Activated naive CD8-positive, alpha-beta T cell (primary cell): ENCODE results near the gene EID2.
A peak's percentile ranks its signal among the peaks of the same experiment; 100 is the strongest.

ENCODE experiments used
- H3K27ac Mint-ChIP-seq: one replicate; pipeline ENCODE4 v1.8.0; 2021; ENCODE audit warnings: mixed read lengths
- H3K27me3 Mint-ChIP-seq: one replicate; pipeline ENCODE4 v1.8.0; 2021; ENCODE audit warnings: mixed read lengths
- H3K36me3 Mint-ChIP-seq: one replicate; pipeline ENCODE4 v1.8.0; 2021; ENCODE audit warnings: mixed read lengths
- H3K4me1 Mint-ChIP-seq: one replicate; pipeline ENCODE4 v1.8.0; 2021; ENCODE audit warnings: low read depth, mixed read lengths
- H3K4me3 Mint-ChIP-seq: one replicate; pipeline ENCODE4 v1.8.0; 2021; ENCODE audit warnings: mild to moderate bottlenecking, mixed read lengths
- H3K9me3 Mint-ChIP-seq: one replicate; pipeline ENCODE4 v1.8.0; 2021; ENCODE audit warnings: low read depth, mixed read lengths

The EID2 gene

DNA sequence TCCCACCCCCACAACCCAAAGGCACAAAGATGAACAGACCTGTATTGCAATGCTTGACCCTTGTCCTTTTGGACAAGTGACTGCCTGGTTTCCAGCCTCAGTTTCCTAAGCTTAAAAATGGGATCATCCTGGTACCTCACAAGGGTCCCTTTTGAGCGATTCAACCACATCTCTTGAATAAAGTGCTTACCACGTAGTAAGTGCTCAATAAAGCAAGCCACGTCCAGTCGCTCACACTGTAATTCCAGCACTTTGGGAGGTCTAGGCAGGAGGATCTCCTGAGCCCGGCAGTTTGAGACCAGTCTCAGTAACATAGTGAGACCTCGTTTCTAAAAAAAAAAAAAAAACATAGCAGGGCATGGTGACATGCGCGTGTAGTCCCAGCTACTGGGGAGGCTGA, 40.0 kb downstream of the EID2 start:
- Mint-ChIP-seq H3K27ac (no peak overlapping the region), H3K27me3 (peaks cover 25% of the 10 kb centered on the region), H3K4me3 (peak overlapping the region; percentile 51), H3K36me3 (no peaks in the 10 kb centered on the region), H3K9me3 (no peaks in the 10 kb centered on the region), H3K4me1 (peaks cover 22% of the 10 kb centered on the region)

DNA sequence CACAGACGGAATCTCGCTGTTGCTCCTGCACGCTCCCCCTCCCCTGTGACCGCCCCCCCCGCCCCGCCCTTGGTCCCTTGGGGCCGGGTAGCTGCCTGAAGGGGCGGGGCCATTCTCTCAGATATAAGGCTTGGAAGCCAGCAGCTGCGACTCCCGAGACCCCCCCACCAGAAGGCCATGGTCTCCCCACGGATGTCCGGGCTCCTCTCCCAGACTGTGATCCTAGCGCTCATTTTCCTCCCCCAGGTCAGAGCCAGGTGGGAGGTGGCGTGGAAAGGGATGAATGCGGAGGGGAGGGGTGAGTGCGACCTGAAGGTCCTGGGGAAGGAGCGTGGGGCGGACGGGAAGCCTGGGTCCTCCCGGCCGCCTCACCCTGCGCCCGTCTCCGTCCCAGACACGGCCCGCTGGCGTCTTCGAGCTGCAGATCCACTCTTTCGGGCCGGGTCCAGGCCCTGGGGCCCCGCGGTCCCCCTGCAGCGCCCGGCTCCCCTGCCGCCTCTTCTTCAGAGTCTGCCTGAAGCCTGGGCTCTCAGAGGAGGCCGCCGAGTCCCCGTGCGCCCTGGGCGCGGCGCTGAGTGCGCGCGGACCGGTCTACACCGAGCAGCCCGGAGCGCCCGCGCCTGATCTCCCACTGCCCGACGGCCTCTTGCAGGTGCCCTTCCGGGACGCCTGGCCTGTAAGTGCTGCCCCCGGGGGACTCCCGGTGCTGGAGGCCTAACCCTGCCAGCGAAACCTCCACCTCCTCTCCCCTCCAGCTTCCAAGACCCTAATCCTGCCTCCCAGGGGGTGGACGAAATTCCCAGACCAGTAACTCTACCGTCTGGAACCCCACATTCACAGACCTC, 40.9 kb downstream of the EID2 start, which contains the start of gene DLL3:
DLL3 (plus strand) TSS at position 150 of the 845 bp plus-strand sequence; CDS start at position 178, 28 bp downstream.
- H3K4me1 Mint-ChIP-seq: peaks cover 22% of the 10 kb centered on the region
- no peaks in the 10 kb centered on the region for H3K9me3 Mint-ChIP-seq
- peaks cover 23% of the 10 kb centered on the region for H3K27me3 Mint-ChIP-seq
- H3K27ac Mint-ChIP-seq: no peak within 1 kb of the TSS
- peak within 1 kb of the TSS; percentile 70 for H3K4me3 Mint-ChIP-seq
- no peaks in the 10 kb centered on the region for H3K36me3 Mint-ChIP-seq

DNA sequence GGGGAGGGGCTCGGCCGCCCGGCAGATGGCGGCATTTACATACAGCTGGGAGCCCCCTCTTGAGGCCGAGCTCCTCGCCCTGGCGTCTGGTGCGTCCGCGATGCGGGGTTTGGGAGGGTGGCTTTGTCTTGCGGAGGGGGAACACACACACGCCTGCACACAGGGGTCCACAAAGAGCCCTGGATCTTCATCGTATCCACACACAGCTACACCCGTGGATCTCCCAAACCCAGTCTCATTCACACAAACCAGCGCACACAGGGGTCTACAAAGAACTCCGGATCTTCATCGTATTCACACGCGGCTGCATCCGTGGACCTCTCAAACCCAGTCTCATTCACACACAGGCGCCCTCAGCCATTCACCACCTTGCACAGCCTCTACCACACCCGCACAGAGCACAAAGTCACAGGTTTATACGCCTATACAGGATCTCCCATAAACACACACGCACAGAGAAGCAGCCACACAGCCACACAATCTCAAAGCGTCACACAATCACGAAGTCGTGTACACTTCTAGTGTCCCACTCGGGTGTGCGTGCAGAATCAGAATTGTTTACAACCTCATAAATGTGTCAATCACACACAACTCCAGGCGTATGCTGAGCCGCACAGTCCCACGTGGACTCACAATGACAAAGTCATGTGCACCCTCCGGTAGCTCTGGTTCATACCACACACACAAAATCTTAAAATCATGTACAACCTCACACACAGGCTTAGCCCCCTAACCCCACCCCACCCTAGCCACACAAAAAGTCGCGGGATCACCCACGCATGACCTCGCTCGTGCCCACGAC, 41.8 kb downstream of the EID2 start:
- Mint-ChIP-seq H3K27me3 (peaks cover 21% of the 10 kb centered on the region), H3K27ac (no peak overlapping the region), H3K36me3 (no peaks in the 10 kb centered on the region), H3K9me3 (no peaks in the 10 kb centered on the region), H3K4me3 (peak overlapping the region; percentile 70), H3K4me1 (peaks cover 16% of the 10 kb centered on the region)

DNA sequence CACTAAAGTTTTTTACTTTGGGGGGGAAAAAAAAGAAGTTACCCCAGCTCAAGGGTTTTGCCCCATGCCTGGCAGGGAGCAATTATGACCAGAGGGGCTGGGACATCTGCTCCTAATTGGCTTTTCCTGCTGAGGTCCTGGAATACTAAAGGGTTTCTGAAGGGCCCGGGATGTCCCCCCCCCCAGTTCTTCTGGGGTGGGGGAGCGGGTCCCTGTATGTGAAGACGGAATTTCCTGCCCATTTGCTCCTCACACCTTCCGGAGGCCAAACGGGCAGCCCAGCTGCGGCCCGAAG, 42.3 kb downstream of the EID2 start:
- no peaks in the 10 kb centered on the region for H3K9me3 Mint-ChIP-seq
- peak overlapping the region; percentile 20 for H3K4me3 Mint-ChIP-seq
- H3K36me3 Mint-ChIP-seq: no peaks in the 10 kb centered on the region
- H3K27ac Mint-ChIP-seq: no peak overlapping the region
- H3K4me1 Mint-ChIP-seq: peaks cover 14% of the 10 kb centered on the region
- H3K27me3 Mint-ChIP-seq: peaks cover 21% of the 10 kb centered on the region

DNA sequence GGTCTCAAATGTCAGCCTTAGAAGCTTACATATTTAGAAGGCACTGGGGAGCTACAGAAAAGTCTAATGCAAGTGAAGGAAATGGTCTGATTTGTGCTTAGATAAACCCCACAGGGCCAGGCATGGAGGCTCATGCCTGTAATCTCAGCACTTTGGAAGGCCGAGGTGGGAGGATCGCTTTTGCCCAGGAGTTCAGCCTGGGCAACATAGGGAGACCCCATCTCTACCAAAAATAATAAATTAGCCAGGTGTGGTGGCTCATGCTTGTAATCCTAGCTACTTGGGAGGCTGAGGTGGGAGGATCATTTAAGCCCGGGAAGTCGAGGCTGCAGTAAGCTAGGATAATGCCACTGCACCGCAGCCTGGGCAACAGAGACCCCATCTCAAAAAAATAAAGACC, 43.9 kb downstream of the EID2 start:
- Mint-ChIP-seq H3K27ac (no peak overlapping the region), H3K4me1 (peaks cover 14% of the 10 kb centered on the region), H3K36me3 (no peaks in the 10 kb centered on the region), H3K9me3 (no peaks in the 10 kb centered on the region), H3K4me3 (no peak overlapping the region), H3K27me3 (peaks cover 19% of the 10 kb centered on the region)

DNA sequence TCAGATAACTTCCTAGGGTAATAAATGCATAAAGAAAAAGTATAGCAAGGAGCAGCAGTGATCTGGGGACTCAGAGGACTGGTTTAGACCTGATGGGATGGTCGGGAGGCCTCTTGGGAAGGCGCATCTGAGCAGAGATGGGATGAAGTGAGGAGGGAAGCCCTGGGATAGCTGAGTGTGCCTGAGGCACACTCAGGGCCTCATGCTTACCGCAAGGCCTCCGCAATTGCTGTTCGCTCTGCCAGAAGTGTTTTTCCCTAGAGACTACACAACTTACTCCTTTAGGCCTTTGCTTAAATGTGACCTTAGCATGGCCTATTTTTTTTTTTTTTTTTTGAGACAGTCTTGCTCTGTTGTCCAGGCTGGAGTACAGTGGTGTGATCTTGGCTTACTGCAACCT, 45.3 kb downstream of the EID2 start:
- no peak overlapping the region for H3K27ac Mint-ChIP-seq
- H3K4me3 Mint-ChIP-seq: no peak overlapping the region
- peaks cover 10% of the 10 kb centered on the region for H3K27me3 Mint-ChIP-seq
- H3K4me1 Mint-ChIP-seq: peaks cover 12% of the 10 kb centered on the region
- no peaks in the 10 kb centered on the region for H3K9me3 Mint-ChIP-seq
- no peaks in the 10 kb centered on the region for H3K36me3 Mint-ChIP-seq

DNA sequence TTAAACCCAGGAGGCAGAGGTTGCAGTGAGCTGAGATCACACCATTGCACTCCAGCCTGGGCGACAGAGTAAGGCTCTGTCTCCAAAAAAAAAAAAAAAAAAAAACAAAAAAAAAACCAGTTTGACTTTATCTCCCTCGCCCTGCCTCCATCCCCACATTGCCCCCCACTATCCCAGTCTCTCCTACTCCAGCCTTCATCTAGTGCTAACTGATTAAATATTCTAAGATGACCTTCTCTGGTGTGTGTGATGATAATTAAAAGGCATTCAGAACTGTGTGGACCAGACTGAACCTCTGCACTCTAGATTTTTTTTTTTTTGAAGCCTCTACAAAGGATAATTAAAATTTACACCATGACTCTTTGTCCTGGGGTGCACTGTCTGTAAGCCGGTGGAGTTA, 47.2 kb downstream of the EID2 start:
- Mint-ChIP-seq H3K4me3 (no peak overlapping the region), H3K4me1 (no peaks in the 10 kb centered on the region), H3K36me3 (peaks cover 4% of the 10 kb centered on the region), H3K27me3 (no peaks in the 10 kb centered on the region), H3K27ac (no peak overlapping the region), H3K9me3 (no peaks in the 10 kb centered on the region)

DNA sequence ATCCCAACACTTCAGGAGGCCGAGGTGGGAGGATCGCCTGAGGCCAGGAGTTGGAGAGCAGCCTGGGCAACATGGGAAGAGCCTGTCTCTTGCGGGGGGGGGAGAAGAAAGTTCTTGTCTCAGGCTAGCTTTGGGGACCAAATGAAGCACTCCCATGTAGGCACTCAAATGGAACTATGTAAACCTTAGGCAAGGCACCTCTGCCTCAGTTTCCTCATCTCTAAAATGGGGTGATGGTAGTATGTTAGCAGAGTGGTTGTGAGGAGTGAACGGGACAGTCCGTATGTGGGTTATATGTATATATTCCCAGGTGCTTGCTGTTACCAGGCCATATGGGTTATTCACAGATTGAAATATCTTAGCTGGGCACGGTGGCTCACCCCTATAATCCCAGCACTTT, 47.7 kb downstream of the EID2 start:
- Mint-ChIP-seq H3K4me1 (no peaks in the 10 kb centered on the region), H3K4me3 (no peak overlapping the region), H3K9me3 (no peaks in the 10 kb centered on the region), H3K27me3 (no peaks in the 10 kb centered on the region), H3K27ac (no peak overlapping the region), H3K36me3 (peaks cover 4% of the 10 kb centered on the region)

DNA sequence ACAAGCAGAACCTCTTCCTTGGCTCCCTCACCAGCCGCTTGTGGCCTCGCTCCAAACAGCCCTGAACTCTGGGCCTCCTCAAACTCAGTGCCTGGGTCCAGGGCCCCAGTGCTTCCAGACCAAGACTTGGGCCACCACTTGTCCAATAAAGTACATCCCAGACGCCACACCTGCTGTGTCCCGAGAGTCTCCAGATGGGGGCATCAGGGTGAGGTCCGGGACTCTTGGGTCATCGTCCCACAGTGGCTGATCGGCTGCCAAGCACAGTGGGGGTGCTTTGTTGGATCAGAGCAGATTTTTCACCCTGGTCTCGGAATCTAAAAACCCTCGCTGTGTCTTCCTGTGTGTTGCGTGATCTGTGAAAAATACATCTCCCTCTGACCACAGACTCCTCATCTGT, 50.2 kb downstream of the EID2 start:
- Mint-ChIP-seq H3K4me3 (no peak overlapping the region), H3K27me3 (no peaks in the 10 kb centered on the region), H3K4me1 (no peaks in the 10 kb centered on the region), H3K9me3 (no peaks in the 10 kb centered on the region), H3K36me3 (peaks cover 5% of the 10 kb centered on the region), H3K27ac (no peak overlapping the region)
